GM13977 (cell line): ENCODE results near the gene MMP21.

Experiments
- DNase-seq: peaks from one replicate; pipeline ENCODE4 v3.0.0; 2012; ENCODE audit warnings: low spot score
- CTCF ChIP-seq: IDR thresholded peaks from 2 replicates; pipeline ENCODE4 v1.5.1; 2012; ENCODE audit warnings: mild to moderate bottlenecking, control low read depth; ENCODE audit not compliant: insufficient read depth; ENCODE audit errors: extremely low read depth, missing control alignments
- in situ Hi-C: fragments of 300-500 bp; cut with MboI; formaldehyde crosslinking; loops from one replicate; pipeline ENCODE4 v1.12.0; 2022; ENCODE audit warnings: low sequenced_read_pairs, low pct_unique_long_range_greater_than_20kb, mixed read lengths, inconsistent platforms; ENCODE audit not compliant: unreplicated experiment

MMP21 gene

DNA sequence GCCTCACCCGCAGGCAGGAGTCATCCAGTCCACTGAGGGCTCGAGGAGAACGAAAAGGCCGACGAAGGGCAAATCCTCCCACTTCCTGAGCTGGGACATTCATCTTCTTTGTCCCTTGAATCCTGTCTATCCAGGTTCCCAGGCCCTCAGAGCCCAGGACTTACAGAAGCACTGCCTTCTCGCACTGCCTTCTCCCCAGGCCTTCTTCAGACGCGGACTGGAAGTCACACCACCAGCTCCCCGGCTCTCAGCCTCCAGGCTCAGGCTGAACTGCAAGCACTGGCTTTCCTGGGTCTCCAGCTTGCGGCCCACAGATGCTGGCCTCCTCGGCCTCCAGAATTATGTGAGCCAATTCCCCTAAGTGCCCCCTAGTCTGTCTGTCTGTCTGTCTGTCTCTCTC is 6.4 kb upstream of the MMP21 start:
- in situ Hi-C loops = no loop called here
- no peak for DNase-seq
- no peak for TF ChIP-seq CTCF

DNA sequence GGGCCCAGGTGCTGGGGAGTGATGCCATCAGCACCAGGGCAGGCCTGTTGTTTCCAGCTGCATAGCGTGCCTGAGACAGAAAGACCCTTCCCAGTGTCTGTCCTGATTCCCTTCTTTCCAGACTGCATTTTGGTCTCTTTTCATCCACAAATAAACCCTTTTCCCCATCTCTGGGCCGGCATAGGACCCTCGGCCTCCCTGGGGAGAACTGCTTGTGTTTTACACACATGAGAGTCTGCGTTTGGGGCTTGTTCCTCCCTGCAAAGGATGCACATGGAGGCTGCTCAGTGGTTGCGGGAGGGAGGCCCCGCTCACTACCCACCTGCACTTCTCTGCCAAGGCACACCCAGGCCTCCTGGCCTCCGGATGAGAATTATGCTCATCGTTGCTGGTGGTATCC is 5.8 kb upstream of the MMP21 start:
- no peak for DNase-seq
- no peak for TF ChIP-seq CTCF
- in situ Hi-C loops = no loop called here

GRCh38 chr10:125779403-125780327 is 4.0 kb upstream of the MMP21 start:
- DNase-seq = no peak
- in situ Hi-C loops = no loop called here
- no peak for TF ChIP-seq CTCF

- TF ChIP-seq CTCF = no peak
- DNase-seq = no peak
- in situ Hi-C loops = no loop called here
These were observed 2.9 kb upstream of the MMP21 start for GRCh38 chr10:125778556-125778955.

DNA sequence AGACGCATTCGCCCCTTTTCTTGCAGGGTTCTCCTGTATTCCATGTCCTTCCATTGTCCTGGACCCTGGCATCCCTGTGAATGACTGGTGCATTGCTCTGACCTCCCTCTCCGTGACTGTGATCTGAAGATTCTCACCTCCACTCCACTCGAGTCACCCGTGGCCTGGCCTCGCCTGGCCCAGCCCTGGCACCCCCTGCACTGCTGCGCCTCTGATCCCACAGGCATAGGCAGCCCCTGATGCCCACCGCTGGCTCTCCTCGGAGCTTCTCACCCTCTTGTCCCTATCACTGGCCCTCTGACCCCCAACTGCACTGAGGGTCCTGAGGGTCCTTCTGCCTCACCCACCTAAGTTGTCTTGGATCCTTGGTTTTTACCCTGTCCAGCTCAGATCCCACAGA is 2.2 kb upstream of the MMP21 start:
- in situ Hi-C loops = no loop called here
- no peak for TF ChIP-seq CTCF
- DNase-seq = no peak

GRCh38 chr10:125774581-125775191 is 935 bp downstream of the MMP21 start:
- TF ChIP-seq CTCF = no peak
- in situ Hi-C loops = no loop called here
- no peak for DNase-seq
